Measurements from ENCODE around the gene STARD10. TPM values are rescaled to one million over a fixed set of nuclear protein-coding genes. Genes with fewer than 3 reads are reported as not detected.

The STARD10 gene
- total RNA-seq, 1 donor from 2014 or later, result 126 TPM

- TF ChIP-seq CTCF (IDR thresholded peaks at IDR 0.05), result no peak
- no peak overlapping the region for H3K27ac ChIP-seq
- H3K4me1 ChIP-seq, result peaks cover 9% of the 10 kb centered on the region
- intact Hi-C loops (cut with DNase I), result no loop called here
- H3K9me3 ChIP-seq, result no peaks in the 10 kb centered on the region
- H3K36me3 ChIP-seq, result no peaks in the 10 kb centered on the region
- no peak overlapping the region for H3K4me3 ChIP-seq
- DNase-seq (no peak), ATAC-seq (no peak)
- no peaks in the 10 kb centered on the region for H3K27me3 ChIP-seq (ENCODE audit: low read depth)
Measured at GRCh38 chr11:72766152-72766902, 27.5 kb downstream of the STARD10 start.

DNA sequence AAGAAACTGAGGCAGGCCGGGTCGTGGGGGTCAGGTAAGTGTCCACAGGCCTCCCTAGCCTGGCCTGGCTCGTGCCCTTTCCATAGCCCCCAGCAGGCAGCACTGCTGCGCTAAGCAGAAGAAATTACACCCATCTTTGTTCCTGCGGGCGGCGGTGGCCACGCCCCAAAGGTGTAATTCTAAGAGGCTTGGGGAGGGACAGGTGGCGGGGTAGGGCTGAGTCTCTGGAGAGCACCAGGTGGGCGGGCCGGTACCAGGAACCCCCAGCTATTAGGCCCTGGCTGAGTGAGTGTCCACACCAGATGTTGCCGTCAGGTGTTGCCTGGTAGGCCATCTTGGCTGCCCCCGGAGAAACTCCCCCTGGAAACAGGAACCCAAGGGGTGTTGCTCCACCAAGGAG lies 29.3 kb downstream of the STARD10 start:
- Histone ChIP-seq H3K36me3 (no peaks in the 10 kb centered on the region), H3K4me3 (no peak overlapping the region), H3K4me1 (peaks cover 9% of the 10 kb centered on the region), H3K9me3 (no peaks in the 10 kb centered on the region), H3K27ac (no peak overlapping the region), H3K27me3 (ENCODE audit: low read depth) (no peaks in the 10 kb centered on the region)
- peak; percentile 32 for TF ChIP-seq CTCF (IDR thresholded peaks at IDR 0.05)
- intact Hi-C loops (cut with DNase I), result no loop called here
- ATAC-seq (peak; percentile 89 to 93), DNase-seq (peak; percentile 81)

- no peak for DNase-seq
- Histone ChIP-seq H3K27ac (no peak overlapping the region), H3K36me3 (no peaks in the 10 kb centered on the region), H3K9me3 (no peaks in the 10 kb centered on the region), H3K4me1 (peaks cover 9% of the 10 kb centered on the region), H3K4me3 (no peak overlapping the region), H3K27me3 (ENCODE audit: low read depth) (no peaks in the 10 kb centered on the region)
- no peak for ATAC-seq
- no peak for TF ChIP-seq CTCF (IDR thresholded peaks at IDR 0.05)
- intact Hi-C loops (cut with DNase I), result no loop called here
Measured at GRCh38 chr11:72763823-72764222, 30.0 kb downstream of the STARD10 start.

DNA sequence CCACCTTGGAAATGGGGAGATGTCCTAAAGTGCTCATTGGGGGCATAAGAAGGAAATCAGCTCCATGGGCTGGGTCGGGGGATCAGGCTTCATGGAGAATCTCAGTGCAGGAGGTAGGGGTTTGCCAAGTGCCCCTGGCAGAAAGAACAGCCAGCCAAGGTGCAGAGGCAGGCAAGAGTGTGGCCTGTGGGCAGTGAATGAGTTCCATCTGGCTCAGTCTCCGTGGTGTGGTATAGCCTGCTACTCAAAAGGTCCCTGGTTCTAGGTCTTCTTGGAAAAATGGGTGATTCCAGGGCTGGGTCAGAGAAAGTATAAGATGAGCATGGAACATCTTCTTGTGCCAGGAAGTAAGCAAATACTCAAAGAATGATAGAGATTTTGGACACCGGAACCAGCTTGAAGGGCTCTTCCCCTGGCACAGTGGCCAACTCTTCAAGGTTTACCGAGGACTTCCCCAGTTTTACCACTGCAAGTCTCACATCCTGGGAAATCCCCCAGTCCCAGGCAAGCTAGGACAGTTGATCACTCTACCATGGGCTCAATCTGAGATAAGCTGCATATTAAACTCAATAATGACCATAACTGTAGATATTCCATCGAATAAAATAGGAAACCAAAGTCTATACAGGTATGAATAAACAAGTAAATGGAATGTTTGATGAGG lies 31.1 kb downstream of the STARD10 start:
- Histone ChIP-seq H3K27me3 (ENCODE audit: low read depth) (no peaks in the 10 kb centered on the region), H3K36me3 (peaks cover 7% of the 10 kb centered on the region), H3K27ac (no peak overlapping the region), H3K9me3 (no peaks in the 10 kb centered on the region), H3K4me1 (peaks cover 9% of the 10 kb centered on the region), H3K4me3 (no peak overlapping the region)
- ATAC-seq (no peak), DNase-seq (no peak)
- intact Hi-C loops (cut with DNase I), result no loop called here
- no peak for TF ChIP-seq CTCF (IDR thresholded peaks at IDR 0.05)

DNA sequence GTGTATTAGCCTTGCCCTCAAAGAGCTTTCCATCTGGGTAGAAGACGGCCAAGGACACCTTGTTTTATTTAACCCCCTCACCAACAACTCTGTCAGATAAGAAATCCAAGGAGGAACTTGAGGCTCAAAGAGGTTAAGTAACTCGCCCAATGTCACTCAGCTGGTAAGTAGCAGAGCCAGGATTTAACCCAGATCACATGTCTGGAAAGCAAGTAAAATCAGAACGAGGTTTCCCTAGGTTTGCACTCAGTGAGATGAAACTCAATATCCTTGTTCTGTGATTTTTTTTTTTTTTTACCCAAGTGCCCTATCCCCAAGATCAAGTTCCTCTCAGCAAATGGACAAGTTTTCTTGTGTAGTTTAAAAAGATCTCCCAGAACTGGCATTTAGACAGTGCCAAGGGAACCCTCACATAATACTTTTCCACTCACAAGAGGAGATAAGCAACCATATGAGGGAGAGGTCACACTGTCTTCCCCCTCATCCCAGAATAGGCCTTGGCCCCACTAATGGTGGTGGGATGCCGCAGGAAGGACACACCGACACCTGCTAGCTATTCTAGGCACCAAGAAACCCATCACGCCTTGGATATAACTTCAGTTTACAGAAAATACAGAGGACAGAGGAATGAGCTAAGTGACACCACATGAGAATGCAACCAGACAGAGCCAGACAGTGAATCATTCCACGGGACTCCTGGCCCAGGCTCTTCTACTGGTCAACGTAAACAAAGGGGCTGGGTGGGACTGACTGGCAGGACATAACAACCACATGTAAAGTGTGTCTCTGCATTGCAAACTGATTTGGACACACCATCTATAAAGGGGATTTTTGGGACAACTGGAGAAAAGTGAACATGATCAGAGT lies 33.1 kb downstream of the STARD10 start:
- Histone ChIP-seq H3K27me3 (ENCODE audit: low read depth) (no peaks in the 10 kb centered on the region), H3K4me3 (no peak overlapping the region), H3K27ac (no peak overlapping the region), H3K36me3 (peaks cover 20% of the 10 kb centered on the region), H3K4me1 (peaks cover 9% of the 10 kb centered on the region), H3K9me3 (no peaks in the 10 kb centered on the region)
- DNase-seq, result no peak
- no peak for TF ChIP-seq CTCF (IDR thresholded peaks at IDR 0.05)
- intact Hi-C loops (cut with DNase I), result no loop called here
- ATAC-seq, result no peak

Data from lower lobe of right lung (tissue), 2 donors.